Breast epithelium (tissue), 4 donors: ENCODE results near the gene POLR2I. TPM values are rescaled to one million over a fixed set of nuclear protein-coding genes. Genes with fewer than 3 reads are reported as not detected.

Source experiments
- DNase-seq, 2 donors: peaks; one replicate each; pipeline ENCODE4 v3.0.0-alpha.2; 2019; ENCODE audit warnings: low spot score in 2 of 2
- H3K27ac ChIP-seq, 2 donors: fragments of 200-600 bp; sonication (generic) in 1 of 2; one replicate each; pipeline ENCODE4 v1.5.1; 2016 to 2019; ENCODE audit warnings: mild to moderate bottlenecking in 1 of 2
- H3K27me3 ChIP-seq, 2 donors: fragments of 200-600 bp; sonication (generic) in 1 of 2; one replicate each; pipeline versions ENCODE4 v1.5.1 to v1.6.0; 2017 to 2019; ENCODE audit warnings: control low read depth in 1 of 2, mild to moderate bottlenecking in 1 of 2
- H3K36me3 ChIP-seq: fragments of 200-600 bp; one replicate; pipeline ENCODE4 v1.5.1; 2019
- H3K4me1 ChIP-seq, 2 donors: fragments of 200-600 bp; sonication (generic); one replicate each; pipeline ENCODE4 v1.5.1; 2016 to 2019; ENCODE audit warnings: control low read depth in 1 of 2
- H3K4me3 ChIP-seq, 3 donors: fragments of 200-600 bp; sonication (generic); 1 replicate in 2 of 3; 2 replicates in 1 of 3; pipeline ENCODE4 v1.5.1; 2016 to 2019; ENCODE audit warnings: mild to moderate bottlenecking in 3 of 3, moderate library complexity in 2 of 3
- H3K9me3 ChIP-seq, 2 donors: fragments of 200-600 bp; sonication (generic) in 1 of 2; one replicate each; pipeline ENCODE4 v1.5.1; 2016 to 2019; ENCODE audit warnings: control low read depth in 1 of 2
- POLR2A ChIP-seq: fragments of 450-650 bp; IDR thresholded peaks from one replicate; pipeline ENCODE4 v1.6.1; 2016; ENCODE audit warnings: antibody characterized with exemption, mild to moderate bottlenecking, moderate library complexity
- POLR2AphosphoS5 ChIP-seq, 3 donors: sonication (generic); formaldehyde crosslinking; IDR thresholded peaks; one replicate each; pipeline ENCODE4 v1.6.1; 2017; ENCODE audit warnings: antibody characterized with exemption in 3 of 3
- intact Hi-C: fragments of 100-400 bp; cut with DNase I; formaldehyde crosslinking; loops from one replicate; pipeline ENCODE4 v1.15.1; 2023; ENCODE audit warnings: low total_unique reads
- total RNA-seq, 3 donors: library from RNA; depleted of rRNA; stranded (reverse); fragments of >200 nt; gene quantifications; one replicate each; pipeline ENCODE4 v1.1.0, GENCODE V29; 2016
- TF ChIP-seq, protein P1 (sequence below), 3 donors: fragments of 450-650 bp; IDR thresholded peaks; one replicate each; pipeline ENCODE4 v1.5.1; 2016 to 2017; ENCODE audit warnings: antibody characterized with exemption in 3 of 3, mild to moderate bottlenecking in 3 of 3, moderate library complexity in 3 of 3

POLR2I gene
- total RNA-seq, 3 donors from 2014 or later: 44.2 to 68.2 (median 58.2) TPM

DNA sequence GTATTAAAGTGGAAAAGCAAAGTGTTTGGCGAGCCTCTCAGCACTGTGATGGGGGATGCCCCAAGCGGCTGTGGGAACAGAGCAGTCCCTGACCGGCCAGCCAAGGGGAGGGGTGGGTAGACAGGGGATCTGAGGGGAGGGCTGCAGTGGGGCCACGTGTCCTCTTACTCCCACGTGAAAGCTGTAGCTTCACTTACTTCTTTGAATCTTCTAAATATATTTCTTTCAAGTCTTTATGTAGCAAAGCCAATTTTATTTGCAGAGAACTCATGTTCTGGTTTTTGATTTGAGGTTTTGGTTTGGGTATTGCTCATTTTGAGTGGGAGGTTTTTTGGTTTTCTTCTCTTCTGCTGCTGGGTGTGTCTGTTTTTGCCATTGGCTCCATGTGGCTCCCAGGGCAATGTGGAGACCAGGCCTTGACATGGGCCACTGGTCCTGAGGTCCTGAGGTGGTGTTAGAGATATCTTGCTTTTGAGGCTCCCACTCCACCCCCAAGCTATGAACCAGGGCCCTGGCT lies 21.5 kb downstream of the POLR2I start:
- DNase-seq: no peak
- H3K4me3 ChIP-seq: no peak overlapping the region
- no peaks in the 10 kb centered on the region for H3K36me3 ChIP-seq
- no peaks in the 10 kb centered on the region for H3K9me3 ChIP-seq
- no peaks in the 10 kb centered on the region for H3K4me1 ChIP-seq
- H3K27me3 ChIP-seq: no peaks in the 10 kb centered on the region
- no peak overlapping the region for H3K27ac ChIP-seq
- intact Hi-C loops: no loop called here
- no peak for TF ChIP-seq POLR2AphosphoS5 (IDR thresholded peaks at IDR 0.05)
- TF ChIP-seq POLR2A: no peak

GRCh38 chr19:36092566-36092965 lies 22.1 kb downstream of the POLR2I start:
- H3K27me3 ChIP-seq: no peaks in the 10 kb centered on the region
- H3K36me3 ChIP-seq: no peaks in the 10 kb centered on the region
- H3K27ac ChIP-seq: no peak overlapping the region
- no peaks in the 10 kb centered on the region for H3K9me3 ChIP-seq
- H3K4me3 ChIP-seq: no peak overlapping the region
- DNase-seq: no peak
- no peak for TF ChIP-seq POLR2A
- TF ChIP-seq POLR2AphosphoS5 (IDR thresholded peaks at IDR 0.05): no peak
- H3K4me1 ChIP-seq: no peaks in the 10 kb centered on the region
- intact Hi-C loops: no loop called here

DNA sequence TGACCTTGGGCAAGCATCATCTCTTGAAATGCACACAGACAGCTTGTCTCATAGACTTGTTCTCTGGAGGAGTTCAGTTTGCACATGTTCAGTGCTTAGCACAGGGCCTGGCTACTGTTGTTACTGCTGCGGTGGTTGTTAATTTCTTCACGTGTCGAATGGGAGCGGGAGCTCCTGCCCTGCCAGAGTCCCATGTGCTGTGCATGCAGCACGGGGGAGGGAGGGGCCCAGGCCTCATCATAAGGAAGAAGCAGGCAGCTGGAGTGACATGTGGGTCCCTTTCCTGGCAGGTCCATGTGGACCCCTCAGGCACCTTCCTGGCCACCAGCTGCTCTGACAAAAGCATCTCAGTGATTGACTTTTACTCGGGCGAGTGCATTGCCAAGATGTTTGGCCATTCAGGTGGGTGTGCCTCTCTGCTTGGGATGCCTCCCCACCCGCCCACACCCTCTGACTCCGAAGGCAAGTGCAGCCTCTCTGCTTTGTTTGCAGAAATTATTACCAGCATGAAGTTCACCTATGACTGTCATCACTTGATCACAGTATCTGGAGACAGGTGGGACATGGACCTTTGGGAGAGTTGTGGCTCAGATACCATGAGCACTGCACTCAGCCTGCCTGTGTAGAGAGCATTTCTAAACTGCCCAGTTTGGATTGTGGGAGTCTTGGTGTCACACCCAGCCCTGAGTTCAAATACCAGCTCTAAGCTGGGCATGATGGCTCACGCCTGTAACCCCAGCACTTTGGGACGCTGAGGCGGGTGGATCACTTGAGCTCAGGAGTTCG lies 23.6 kb downstream of the POLR2I start:
- no peak for DNase-seq
- TF ChIP-seq POLR2A (no peak), POLR2AphosphoS5 (IDR thresholded peaks at IDR 0.05) (no peak)
- TF ChIP-seq, protein P1, sequence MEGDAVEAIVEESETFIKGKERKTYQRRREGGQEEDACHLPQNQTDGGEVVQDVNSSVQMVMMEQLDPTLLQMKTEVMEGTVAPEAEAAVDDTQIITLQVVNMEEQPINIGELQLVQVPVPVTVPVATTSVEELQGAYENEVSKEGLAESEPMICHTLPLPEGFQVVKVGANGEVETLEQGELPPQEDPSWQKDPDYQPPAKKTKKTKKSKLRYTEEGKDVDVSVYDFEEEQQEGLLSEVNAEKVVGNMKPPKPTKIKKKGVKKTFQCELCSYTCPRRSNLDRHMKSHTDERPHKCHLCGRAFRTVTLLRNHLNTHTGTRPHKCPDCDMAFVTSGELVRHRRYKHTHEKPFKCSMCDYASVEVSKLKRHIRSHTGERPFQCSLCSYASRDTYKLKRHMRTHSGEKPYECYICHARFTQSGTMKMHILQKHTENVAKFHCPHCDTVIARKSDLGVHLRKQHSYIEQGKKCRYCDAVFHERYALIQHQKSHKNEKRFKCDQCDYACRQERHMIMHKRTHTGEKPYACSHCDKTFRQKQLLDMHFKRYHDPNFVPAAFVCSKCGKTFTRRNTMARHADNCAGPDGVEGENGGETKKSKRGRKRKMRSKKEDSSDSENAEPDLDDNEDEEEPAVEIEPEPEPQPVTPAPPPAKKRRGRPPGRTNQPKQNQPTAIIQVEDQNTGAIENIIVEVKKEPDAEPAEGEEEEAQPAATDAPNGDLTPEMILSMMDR (IDR thresholded peaks at IDR 0.05): no peak
- H3K4me3 ChIP-seq: no peak overlapping the region
- intact Hi-C loops: no loop called here
- H3K27me3 ChIP-seq: no peaks in the 10 kb centered on the region
- H3K4me1 ChIP-seq: no peaks in the 10 kb centered on the region
- no peaks in the 10 kb centered on the region for H3K36me3 ChIP-seq
- H3K27ac ChIP-seq: no peak overlapping the region
- no peaks in the 10 kb centered on the region for H3K9me3 ChIP-seq

DNA sequence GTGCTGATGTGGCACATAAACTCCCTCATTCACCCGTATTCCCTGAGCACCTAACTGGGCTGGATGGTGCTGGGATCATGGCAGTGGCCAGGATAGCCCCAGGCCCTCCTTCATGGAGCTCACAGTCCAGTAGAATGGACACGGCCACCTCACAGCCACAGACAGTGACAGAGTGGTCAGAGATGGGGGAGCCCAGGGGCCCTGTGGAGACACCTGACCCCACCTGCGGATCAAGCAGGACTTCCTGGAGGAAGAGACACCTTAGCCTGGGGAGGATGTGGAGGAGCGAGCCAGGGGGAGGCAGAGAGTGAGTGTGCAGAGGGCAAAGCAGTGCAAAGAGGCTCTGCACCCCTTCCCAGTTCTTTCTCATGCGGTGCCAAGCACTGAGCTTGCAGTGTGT lies 24.8 kb downstream of the POLR2I start:
- DNase-seq: no peak
- no peak overlapping the region for H3K4me3 ChIP-seq
- TF ChIP-seq POLR2AphosphoS5 (IDR thresholded peaks at IDR 0.05) (no peak), POLR2A (no peak)
- TF ChIP-seq, protein P1 (IDR thresholded peaks at IDR 0.05): no peak

DNA sequence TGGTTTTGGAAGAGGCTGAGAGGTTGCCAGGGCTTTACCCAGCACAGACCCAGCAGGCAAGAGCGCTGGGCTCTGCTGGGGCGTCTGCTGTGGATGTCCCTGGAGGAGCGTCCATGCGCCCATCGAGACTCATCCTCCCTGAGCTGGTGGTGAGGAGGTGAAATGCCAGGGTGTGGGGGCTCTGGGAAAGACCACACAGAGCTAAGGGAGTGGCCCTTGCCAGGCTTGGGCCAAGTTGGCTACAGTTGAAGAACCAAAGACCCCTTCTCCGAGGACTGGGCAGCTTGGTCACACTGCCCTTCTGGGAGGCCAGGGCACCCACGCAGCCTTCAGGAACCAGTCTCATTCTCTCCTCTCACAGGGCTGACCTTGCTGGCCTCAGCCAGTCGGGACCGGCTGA lies 28.3 kb downstream of the POLR2I start:
- no peak for DNase-seq
- H3K4me1 ChIP-seq: no peaks in the 10 kb centered on the region
- TF ChIP-seq POLR2AphosphoS5 (IDR thresholded peaks at IDR 0.05) (no peak), POLR2A (no peak)
- TF ChIP-seq, protein P1 (IDR thresholded peaks at IDR 0.05): no peak
- no peak overlapping the region for H3K4me3 ChIP-seq
- no peaks in the 10 kb centered on the region for H3K27me3 ChIP-seq
- intact Hi-C loops: no loop called here
- no peak overlapping the region for H3K27ac ChIP-seq
- H3K9me3 ChIP-seq: no peaks in the 10 kb centered on the region
- H3K36me3 ChIP-seq: no peaks in the 10 kb centered on the region

More for the DNA sequence above, 24.8 kb downstream of the POLR2I start:
- Histone ChIP-seq H3K27ac (no peak overlapping the region), H3K36me3 (no peaks in the 10 kb centered on the region), H3K4me1 (no peaks in the 10 kb centered on the region), H3K27me3 (no peaks in the 10 kb centered on the region), H3K9me3 (no peaks in the 10 kb centered on the region)
- intact Hi-C loops: no loop called here

DNA sequence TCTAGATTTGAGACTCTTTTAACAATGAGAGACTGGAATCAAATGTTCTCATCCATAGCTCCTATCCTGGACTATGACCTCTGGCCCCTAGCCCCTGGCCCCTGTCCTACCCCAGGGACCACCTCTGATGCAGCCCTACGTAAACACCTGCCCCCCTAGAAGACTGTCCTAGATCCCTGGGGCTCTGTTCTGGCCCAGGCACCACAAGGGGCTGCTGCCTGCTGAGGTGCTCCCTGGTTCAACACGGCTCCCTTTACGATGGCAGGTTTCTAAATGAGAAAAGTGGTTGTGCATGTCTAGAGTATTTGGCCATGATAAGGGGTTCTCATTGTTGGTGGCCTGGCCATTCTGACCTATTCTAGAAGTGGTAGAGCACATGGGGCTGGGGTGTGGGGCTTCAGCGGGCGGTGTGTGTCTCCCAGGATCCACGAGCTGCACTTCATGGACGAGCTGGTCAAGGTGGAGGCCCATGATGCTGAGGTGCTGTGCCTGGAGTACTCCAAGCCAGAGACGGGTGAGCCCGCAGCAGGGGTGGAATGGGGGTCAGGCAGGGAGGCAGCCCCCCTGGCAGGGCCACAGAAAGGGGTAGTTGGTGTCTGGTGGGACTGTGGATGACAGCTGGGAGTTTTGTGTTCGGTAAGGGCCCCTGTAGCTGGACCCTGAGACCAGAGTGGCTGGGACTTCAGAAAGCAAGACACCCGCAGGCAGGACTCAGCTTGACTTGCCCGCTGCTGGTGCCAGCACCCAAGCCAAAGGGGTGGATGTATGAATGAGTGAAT lies 30.3 kb downstream of the POLR2I start:
- H3K27ac ChIP-seq: no peak overlapping the region
- TF ChIP-seq, protein P1 (IDR thresholded peaks at IDR 0.05): no peak
- no peak for TF ChIP-seq POLR2A
- no peak for TF ChIP-seq POLR2AphosphoS5 (IDR thresholded peaks at IDR 0.05)
- H3K4me3 ChIP-seq: no peak overlapping the region
- intact Hi-C loops: no loop called here
- H3K27me3 ChIP-seq: no peaks in the 10 kb centered on the region
- H3K4me1 ChIP-seq: no peaks in the 10 kb centered on the region
- H3K36me3 ChIP-seq: no peaks in the 10 kb centered on the region
- H3K9me3 ChIP-seq: no peaks in the 10 kb centered on the region
- no peak for DNase-seq
